CD4-positive, alpha-beta T cell (primary cell): ENCODE results near the gene FOXO1. TPM values are rescaled to one million over a fixed set of nuclear protein-coding genes. Genes with fewer than 3 reads are reported as not detected.
A peak's percentile ranks its signal among the peaks of the same experiment; 100 is the strongest.

Experiments
- ATAC-seq: fragments of 200-7000 bp; cut with Tn5 transposase; one replicate; pipeline ENCODE4 v1.10.0; 2022; ENCODE audit warnings: mild to moderate bottlenecking; ENCODE audit not compliant: poor library complexity
- CTCF ChIA-PET: fragments of 350-600 bp; sonication (Branson Sonifier 250); formaldehyde crosslinking; loops from one replicate; lab custom pipeline; 2021; ENCODE audit warnings: antibody characterized with exemption, inconsistent platforms; lab: Charles Lee
- POLR2A ChIA-PET: fragments of 350-600 bp; sonication (Branson Sonifier 250); formaldehyde crosslinking; loops from one replicate; lab custom pipeline; 2021; ENCODE audit warnings: antibody characterized with exemption, inconsistent platforms; lab: Charles Lee
- DNase-seq, 14 experiments: peaks; one replicate each; pipeline ENCODE4 v3.0.0-alpha.2; 2013 to 2020; ENCODE audit warnings: mixed read lengths in 2 of 14
- H3K27ac ChIP-seq, 2 donors: one replicate each; pipeline versions ENCODE4 v1.5.1 to v1.7.0; 2013; ENCODE audit warnings: low read length in 2 of 2, low read depth in 1 of 2, mild to moderate bottlenecking in 1 of 2
- H3K27me3 ChIP-seq, 2 experiments: 1 replicate in 1 of 2; 2 replicates in 1 of 2; pipeline versions ENCODE4 v1.6.1 to v1.7.0; 2013; ENCODE audit warnings: low read length in 2 of 2, control low read depth in 1 of 2, mild to moderate bottlenecking in 1 of 2, moderate library complexity in 1 of 2; ENCODE audit not compliant: insufficient read depth in 2 of 2, control insufficient read depth in 1 of 2
- H3K36me3 ChIP-seq: one replicate; pipeline ENCODE4 v1.6.1; 2013; ENCODE audit warnings: low read length, control low read depth; ENCODE audit not compliant: insufficient read depth
- H3K4me1 ChIP-seq: one replicate; pipeline ENCODE4 v1.6.1; 2013; ENCODE audit warnings: low read length, control low read depth; ENCODE audit not compliant: insufficient read depth
- H3K4me3 ChIP-seq: one replicate; pipeline ENCODE4 v1.5.1; 2013; ENCODE audit warnings: mild to moderate bottlenecking, low read length, moderate library complexity
- H3K9me3 ChIP-seq, 2 experiments: 1 replicate in 1 of 2; 2 replicates in 1 of 2; pipeline versions ENCODE4 v1.6.1 to v1.7.0; 2013; ENCODE audit warnings: low read length in 2 of 2, mild to moderate bottlenecking in 2 of 2, control low read depth in 1 of 2, moderate library complexity in 1 of 2; ENCODE audit not compliant: control insufficient read depth in 1 of 2, insufficient read depth in 1 of 2
- H3K27ac Mint-ChIP-seq: one replicate; pipeline ENCODE4 v1.8.0; 2020; ENCODE audit warnings: mixed read lengths
- H3K27me3 Mint-ChIP-seq: one replicate; pipeline ENCODE4 v1.8.0; 2021; ENCODE audit warnings: mixed read lengths
- H3K36me3 Mint-ChIP-seq: one replicate; pipeline ENCODE4 v1.8.0; 2021; ENCODE audit warnings: low read depth, mixed read lengths
- H3K4me1 Mint-ChIP-seq: one replicate; pipeline ENCODE4 v1.8.0; 2021; ENCODE audit warnings: low read depth, mixed read lengths
- H3K4me3 Mint-ChIP-seq: one replicate; pipeline ENCODE4 v1.8.0; 2020; ENCODE audit warnings: mild to moderate bottlenecking, mixed read lengths
- H3K9me3 Mint-ChIP-seq: one replicate; pipeline ENCODE4 v1.8.0; 2020; ENCODE audit warnings: mixed read lengths
- CTCF ChIP-seq: fragments of 200-600 bp; IDR thresholded peaks from one replicate; pipeline ENCODE4 v1.8.0; 2022; ENCODE audit warnings: antibody characterized with exemption, mild to moderate bottlenecking
- intact Hi-C, 2 experiments: fragments of 100-400 bp; cut with DNase I in 1 of 2; cut with micrococcal nuclease in 1 of 2; formaldehyde crosslinking; loops; one replicate each; pipeline versions ENCODE4 v1.15.1 to v1.9.0; 2023 to 2025; cut with DNase I, micrococcal nuclease
- total RNA-seq, 174 experiments: library from RNA in 2 of 174; stranded (reverse) in 2 of 174; gene quantifications; one replicate each; pipeline ENCODE4 v1.2.3 and lab custom pipeline; 2021 to 2026

FOXO1 gene
- total RNA-seq, 2 experiments from 2014 or later = 93.1 to 101 TPM

GRCh38 chr13:40637643-40638042 lies 28.8 kb downstream of the FOXO1 start:
- Mint-ChIP-seq H3K4me1 (peaks cover 93% of the 10 kb centered on the region), H3K9me3 (no peaks in the 10 kb centered on the region), H3K27me3 (no peaks in the 10 kb centered on the region), H3K36me3 (peaks cover 59% of the 10 kb centered on the region), H3K4me3 (peak overlapping the region; percentile 31), H3K27ac (peak overlapping the region; percentile 75)
- TF ChIP-seq CTCF = no peak
- H3K36me3 ChIP-seq = no peaks in the 10 kb centered on the region
- no peak overlapping the region for H3K27ac ChIP-seq
- no peak overlapping the region for H3K4me3 ChIP-seq
- intact Hi-C loops = no loop called here
- ATAC-seq (no peak), DNase-seq (no peak)
- H3K4me1 ChIP-seq = peaks cover 64% of the 10 kb centered on the region
- no peaks in the 10 kb centered on the region for H3K27me3 ChIP-seq
- no peaks in the 10 kb centered on the region for H3K9me3 ChIP-seq
- ChIA-PET POLR2A (interaction anchor here (0.7 to 2.3 kb wide), 6 partner anchors 10 to 450 kb away, joined by 3 to 7 read pairs (median 4); no protein-coding TSS in a partner anchor), CTCF (interaction anchor here (0.7 to 1.3 kb wide), 2 partner anchors 24 to 526 kb away, joined by 3 to 4 read pairs; no protein-coding TSS in a partner anchor)

- ChIA-PET CTCF (interaction anchor here (1.2 kb wide), 1 partner anchor 12 kb away, joined by 4 read pairs; no protein-coding TSS in a partner anchor), POLR2A (interaction anchor here (0.6 to 1.0 kb wide), 2 partner anchors 9 to 13 kb away, joined by 3 read pairs; no protein-coding TSS in a partner anchor)
- Histone ChIP-seq H3K4me1 (peaks cover 61% of the 10 kb centered on the region), H3K27ac (no peak overlapping the region), H3K4me3 (no peak overlapping the region), H3K36me3 (no peaks in the 10 kb centered on the region), H3K9me3 (no peaks in the 10 kb centered on the region), H3K27me3 (no peaks in the 10 kb centered on the region)
- ATAC-seq (no peak), DNase-seq (no peak)
- no peak for TF ChIP-seq CTCF
- Mint-ChIP-seq H3K36me3 (peaks cover 60% of the 10 kb centered on the region), H3K27ac (peak overlapping the region; percentile 62), H3K27me3 (no peaks in the 10 kb centered on the region), H3K9me3 (no peaks in the 10 kb centered on the region), H3K4me3 (peak overlapping the region; percentile 36), H3K4me1 (peaks cover 88% of the 10 kb centered on the region)
- intact Hi-C loops = no loop called here
Observed at GRCh38 chr13:40635315-40635995, 31.0 kb downstream of the FOXO1 start.

- Mint-ChIP-seq H3K27ac (peak overlapping the region; percentile 10), H3K27me3 (no peaks in the 10 kb centered on the region), H3K36me3 (peaks cover 55% of the 10 kb centered on the region), H3K4me3 (peak overlapping the region; percentile 69), H3K4me1 (peaks cover 87% of the 10 kb centered on the region), H3K9me3 (no peaks in the 10 kb centered on the region)
- peaks cover 53% of the 10 kb centered on the region for H3K4me1 ChIP-seq
- H3K27ac ChIP-seq = no peak overlapping the region
- H3K36me3 ChIP-seq = peaks cover 3% of the 10 kb centered on the region
- no peak for DNase-seq
- ChIA-PET POLR2A (interaction anchor here (0.7 kb wide), 1 partner anchor 19 kb away, joined by 3 read pairs; no protein-coding TSS in a partner anchor), CTCF (interaction anchor here (0.7 kb wide), 1 partner anchor 1294 kb away, joined by 3 read pairs; no protein-coding TSS in a partner anchor)
- intact Hi-C loops = loop anchor here in 1 of 2 experiments (5.0 kb wide), 1 partner anchor 56 kb away; no protein-coding TSS in a partner anchor
- no peaks in the 10 kb centered on the region for H3K27me3 ChIP-seq
- H3K4me3 ChIP-seq = no peak overlapping the region
- H3K9me3 ChIP-seq = no peaks in the 10 kb centered on the region
- no peak for TF ChIP-seq CTCF
- ATAC-seq = no peak
Observed at GRCh38 chr13:40632915-40633314, 33.5 kb downstream of the FOXO1 start.
